ENCODE data around the gene CIAO2A.
"Not testable (repeated sequence)": the region's sequence is repeated elsewhere in the genome, so short reads cannot be mapped to it uniquely, and the experiment has no call there.

The CIAO2A gene, protein sequence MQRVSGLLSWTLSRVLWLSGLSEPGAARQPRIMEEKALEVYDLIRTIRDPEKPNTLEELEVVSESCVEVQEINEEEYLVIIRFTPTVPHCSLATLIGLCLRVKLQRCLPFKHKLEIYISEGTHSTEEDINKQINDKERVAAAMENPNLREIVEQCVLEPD

DNA sequence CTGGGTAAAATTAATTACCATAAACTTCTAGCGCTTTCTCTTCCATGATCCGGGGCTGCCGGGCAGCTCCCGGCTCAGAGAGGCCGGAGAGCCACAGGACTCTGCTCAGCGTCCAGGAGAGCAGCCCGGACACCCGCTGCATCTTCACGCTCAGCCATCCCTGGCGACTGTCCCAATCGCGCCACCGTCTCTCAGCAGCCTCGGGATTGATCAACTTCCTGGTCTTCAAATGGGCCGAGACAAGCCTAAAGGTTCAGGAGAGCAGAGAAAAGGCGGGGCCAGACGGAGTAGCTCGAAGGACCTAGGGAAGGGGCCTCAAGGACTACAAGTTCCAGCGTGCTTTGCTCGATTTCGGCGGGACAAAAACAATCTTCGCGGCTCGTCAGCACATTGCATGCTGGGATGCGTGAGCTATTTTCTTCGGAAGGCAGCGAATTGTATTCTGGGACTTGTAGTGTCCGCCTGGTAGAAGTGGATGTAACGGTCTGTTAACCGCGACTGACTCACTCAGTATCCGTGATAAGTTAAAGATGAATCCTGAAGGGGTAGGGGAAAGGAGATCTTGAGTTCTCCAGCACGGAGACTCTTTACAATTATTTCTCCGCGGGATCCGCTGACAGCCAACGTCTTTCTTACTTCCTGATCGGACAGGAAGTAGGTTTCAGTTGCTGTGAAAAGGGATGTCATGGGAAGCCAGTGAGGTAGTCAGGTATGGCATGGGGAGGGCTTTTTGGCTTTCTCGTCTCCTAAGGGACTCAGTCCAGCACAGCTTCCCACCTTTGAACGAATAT, at the start of gene CIAO2A:
Gene CIAO2A (minus strand): TSS at position 212 of the 791 bp plus-strand sequence. CDS start 70 bp downstream, at position 142.
- DNase-seq: peak; percentile 98 to 100

DNA sequence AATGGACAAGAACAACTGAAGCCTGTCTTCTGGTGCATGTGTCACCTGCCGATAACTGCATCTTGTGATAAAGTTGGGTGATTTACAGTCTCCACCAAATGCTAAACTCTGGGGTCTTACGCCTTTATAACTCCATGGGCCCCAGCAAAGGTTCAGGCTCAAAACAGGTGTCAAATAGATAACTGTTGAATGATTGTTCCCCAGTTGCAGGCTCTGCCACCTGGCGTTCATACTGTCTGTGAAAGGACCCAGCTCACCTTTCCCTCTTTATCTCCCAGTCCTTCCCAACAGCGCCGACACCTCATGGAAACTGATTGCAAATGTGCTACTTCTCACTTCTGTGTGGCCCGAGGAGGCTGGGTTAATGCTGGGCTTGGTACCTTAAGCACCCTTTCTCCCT, 49.6 kb upstream of the CIAO2A start:
- DNase-seq: no peak

DNA sequence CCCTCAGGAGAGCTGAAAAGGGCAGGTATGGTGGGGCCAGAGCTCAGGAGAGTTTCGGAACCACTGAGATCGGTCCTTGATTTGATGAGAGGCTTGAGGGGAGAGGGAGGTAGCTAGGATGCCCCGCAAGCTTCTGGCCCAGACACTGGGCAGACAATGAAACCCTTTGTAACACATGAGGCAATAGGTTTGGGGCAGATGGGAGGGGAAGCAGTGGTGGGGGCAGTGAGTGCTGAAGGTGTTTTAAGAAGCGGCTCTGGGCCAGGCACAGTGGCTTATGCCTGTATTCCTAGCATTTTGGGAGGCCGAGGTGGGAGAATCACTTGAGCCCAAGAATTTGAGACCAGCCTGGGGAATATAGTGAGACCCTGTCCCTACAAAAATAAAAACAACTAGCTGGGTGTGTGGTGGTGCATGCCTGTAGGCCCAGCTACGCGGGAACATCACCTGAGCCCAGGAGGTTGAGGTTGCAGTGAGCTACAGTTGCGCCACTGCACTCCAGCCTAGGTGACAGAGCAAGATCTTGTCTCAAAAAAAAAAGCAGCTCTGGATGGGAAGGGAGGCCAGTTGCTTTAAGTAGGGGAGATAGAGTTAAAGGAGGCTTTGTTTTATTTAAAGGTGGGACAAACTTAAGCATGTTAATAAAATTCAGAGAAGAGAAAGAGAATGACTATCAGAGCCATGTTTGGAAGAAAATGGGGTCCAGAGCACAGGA, 48.3 kb upstream of the CIAO2A start:
- no peak for DNase-seq

DNA sequence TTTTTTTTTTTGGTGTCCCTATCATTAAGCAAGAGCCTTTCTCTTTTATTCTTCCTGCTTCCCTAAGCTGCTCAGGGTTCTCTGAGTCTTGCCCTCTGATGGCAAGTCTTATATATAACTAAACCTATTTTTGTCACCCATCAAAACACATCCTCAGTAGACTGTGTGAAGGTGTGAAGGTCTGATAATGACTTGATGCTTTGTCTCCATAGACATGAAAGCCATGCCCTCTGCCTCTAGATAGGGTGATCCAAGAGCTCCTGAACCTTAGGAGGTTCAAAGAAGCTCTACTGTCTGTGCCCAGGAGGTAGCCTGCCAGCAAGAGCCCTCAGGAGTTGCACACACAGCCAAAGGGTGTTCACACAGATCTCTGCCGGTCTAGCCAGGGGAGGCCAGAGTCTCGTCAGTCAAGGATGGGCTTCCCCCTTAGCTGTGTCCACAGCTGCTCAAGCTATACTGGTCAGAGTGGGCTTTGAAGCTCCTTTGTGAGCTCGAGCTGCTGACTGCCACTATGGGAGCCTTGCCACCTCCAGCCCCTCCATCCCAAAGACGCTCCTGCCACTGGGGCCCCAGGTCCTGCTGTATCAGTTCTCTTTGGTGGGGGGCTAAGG, 44.8 kb upstream of the CIAO2A start:
- DNase-seq: no peak

GRCh38 chr15:64137226-64137833, 43.7 kb upstream of the CIAO2A start:
- DNase-seq: peak in 1 of 2 experiments; percentile 19

GRCh38 chr15:64136347-64136746, 42.7 kb upstream of the CIAO2A start:
- DNase-seq: no peak

- DNase-seq: no peak
Measured at GRCh38 chr15:64134345-64134829, 40.7 kb upstream of the CIAO2A start.

- DNase-seq: no peak
Measured at GRCh38 chr15:64133623-64134344, 40.1 kb upstream of the CIAO2A start.

DNA sequence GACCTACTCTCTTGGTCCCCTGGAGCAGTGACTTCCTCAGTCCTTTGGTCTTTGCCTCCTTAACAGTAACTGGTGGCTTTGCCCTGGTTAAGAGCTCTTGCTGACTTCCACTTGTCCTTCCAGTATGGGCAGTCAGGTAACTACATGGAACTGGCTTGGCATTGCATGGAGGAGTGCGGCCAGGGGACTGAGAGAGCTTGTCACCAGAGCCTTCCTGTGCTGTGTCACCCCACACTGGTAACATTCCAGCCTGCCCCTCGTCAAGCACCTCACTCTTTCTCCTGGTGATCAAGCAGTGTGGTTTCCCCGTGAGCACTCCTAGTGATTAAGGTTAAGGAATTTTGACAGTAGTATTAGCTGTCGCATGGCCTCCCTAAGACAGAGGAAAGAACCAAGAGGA, 38.6 kb upstream of the CIAO2A start:
- DNase-seq: no peak

DNA sequence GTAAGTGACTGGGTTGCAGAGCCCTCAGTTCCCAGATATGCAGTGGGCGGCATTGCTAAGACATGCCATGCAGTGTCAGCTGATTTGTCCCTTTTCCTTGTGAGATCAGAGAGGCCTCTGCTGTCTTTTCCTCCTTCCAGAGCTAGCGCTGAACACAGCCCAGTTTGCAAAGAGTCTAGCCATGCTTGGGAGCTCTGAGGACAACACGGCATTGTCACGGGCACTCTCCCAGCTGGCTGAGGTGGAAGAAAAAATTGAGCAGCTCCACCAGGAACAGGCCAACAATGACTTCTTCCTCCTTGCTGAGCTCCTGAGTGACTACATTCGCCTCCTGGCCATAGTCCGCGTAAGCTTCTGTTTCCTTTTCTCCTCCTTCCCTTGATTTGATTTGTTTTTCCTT, 37.9 kb upstream of the CIAO2A start:
- no peak for DNase-seq

GRCh38 chr15:64130159-64130558, 36.5 kb upstream of the CIAO2A start:
- no peak for DNase-seq

- no peak for DNase-seq
Measured at GRCh38 chr15:64127521-64128270, 34.1 kb upstream of the CIAO2A start.

- DNase-seq: no peak
Measured at GRCh38 chr15:64125978-64126377, 32.3 kb upstream of the CIAO2A start.

DNA sequence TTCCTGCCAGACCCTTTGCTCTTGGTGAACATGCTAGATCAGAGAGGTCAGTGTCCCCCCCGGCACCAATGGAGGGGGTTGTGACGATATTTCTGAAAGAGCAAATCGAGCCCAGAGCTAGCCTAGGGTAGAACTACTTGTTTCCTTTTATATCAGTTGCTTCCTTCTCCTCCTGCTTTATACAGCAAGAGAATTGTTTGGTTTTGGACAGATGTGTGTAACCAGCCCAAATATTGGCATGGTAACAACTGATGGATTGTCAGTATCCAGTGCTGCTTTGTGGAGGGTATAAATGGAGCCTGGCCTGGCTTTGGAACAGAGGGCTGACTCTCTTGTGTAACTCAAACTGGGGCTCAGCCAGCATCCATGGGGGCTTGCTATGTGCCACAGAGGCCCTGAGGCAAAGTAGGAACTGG, 29.3 kb upstream of the CIAO2A start:
- DNase-seq: no peak

DNA sequence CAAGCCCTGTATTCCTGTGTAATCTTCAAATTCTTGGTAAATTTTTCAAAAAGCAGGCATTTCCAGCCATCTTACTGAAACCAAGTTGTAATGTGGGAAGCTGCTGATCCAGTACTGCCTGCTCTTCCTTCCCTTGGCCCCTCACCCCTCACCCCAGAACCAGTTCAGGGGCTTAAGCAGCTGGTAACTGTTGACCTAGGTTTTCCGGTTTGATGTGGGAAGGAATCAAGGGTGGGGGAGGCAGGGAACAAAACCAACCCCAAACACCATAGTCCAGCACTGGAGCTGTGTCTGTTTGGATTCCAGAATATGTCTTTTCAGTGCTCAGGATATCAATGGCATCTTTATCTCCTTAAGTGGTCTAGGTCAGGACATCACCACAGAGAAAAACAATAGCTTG, 28.8 kb upstream of the CIAO2A start:
- no peak for DNase-seq

DNA sequence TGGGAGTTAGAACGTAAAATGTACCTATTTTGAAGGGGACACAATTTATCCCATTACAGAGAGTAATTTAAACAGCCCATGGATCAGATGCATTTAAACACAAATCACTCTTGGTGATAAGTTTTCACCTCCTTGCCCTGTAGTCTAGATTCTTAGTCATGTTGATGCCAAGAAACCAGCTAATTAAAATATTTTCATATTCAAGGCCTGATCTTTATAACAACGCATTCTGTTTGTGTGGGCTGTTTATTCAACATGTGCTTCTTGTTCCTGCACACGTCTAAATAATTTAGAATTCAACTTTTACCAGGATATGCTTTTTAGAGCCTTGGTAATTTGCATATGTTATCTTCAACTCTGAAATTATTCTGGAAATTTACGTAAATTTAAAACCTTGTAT, 28.0 kb upstream of the CIAO2A start:
- DNase-seq: no peak

GRCh38 chr15:64120322-64120721, 26.7 kb upstream of the CIAO2A start:
- not testable (repeated sequence) for DNase-seq

DNA sequence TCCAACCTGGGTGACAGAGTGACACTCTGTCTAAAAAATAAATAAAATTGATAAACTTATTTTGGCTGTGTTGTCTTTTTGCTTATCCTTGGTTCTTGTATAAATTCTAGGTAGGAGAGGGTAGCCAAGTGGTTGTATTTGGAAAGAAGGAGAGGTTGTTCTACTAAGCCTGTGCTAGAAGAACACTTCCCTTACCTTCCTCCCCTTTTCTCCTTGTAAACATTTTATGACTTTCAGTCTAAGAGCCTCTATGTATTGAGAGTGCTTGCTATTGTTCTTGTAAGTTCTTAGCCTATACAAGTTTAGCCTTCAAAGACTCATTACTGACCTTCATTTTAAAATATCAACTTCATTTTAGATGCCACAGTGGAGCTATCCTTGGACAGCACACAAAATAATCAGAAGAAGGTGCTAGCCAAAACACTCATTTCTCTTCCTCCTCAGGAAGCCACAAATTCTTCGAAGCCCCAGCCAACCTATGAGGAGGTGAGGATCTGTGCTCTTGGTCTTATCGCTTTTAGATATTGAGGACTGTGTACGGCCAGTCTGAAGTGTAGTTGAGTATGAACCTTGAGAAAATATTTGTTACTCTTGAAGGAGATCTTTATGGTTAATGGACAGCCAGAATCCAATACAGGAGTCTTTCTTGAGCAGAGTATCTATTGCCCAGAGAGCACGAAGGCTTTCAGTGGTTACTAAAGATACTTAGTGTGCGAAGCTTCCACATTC, 24.3 kb upstream of the CIAO2A start:
- no peak for DNase-seq

DNA sequence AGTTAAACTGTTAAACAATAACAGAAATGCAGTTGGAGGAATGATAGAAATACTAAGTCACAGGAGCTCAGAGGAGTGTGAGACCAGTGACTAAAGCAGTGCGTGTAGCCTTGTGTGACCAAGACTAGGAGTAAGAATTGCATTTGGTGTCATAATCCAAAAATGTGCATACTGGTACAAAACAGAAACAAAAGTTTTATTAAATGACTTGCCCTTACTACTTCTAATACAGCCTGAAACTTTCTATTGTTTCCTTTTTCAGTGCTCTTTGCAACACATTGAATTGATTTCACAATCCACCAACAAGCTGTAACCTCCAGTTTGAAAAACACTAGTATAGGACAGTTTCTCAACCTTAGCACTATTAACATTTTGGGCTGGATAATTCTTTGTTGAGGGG, 19.3 kb upstream of the CIAO2A start:
- DNase-seq: no peak

GRCh38 chr15:64112073-64112772, 18.6 kb upstream of the CIAO2A start:
- no peak for DNase-seq
